A673 (cell line): ENCODE results near the gene RAB41.

Experiments
- EZH2 ChIP-seq: fragments of 200-600 bp; sonication (generic); IDR thresholded peaks from 2 replicates; pipeline ENCODE4 v1.6.1; 2017; ENCODE audit warnings: borderline replicate concordance, low read depth, mild to moderate bottlenecking, mixed read lengths, antibody characterized with exemption, low read length; ENCODE audit not compliant: poor library complexity, severe bottlenecking
- TF ChIP-seq, protein P1 (sequence below): fragments of 300-800, 200-600 bp; sonication (generic); conservative IDR thresholded peaks from 2 replicates; pipeline ENCODE4 v1.5.1; 2017; ENCODE audit warnings: low read depth, mild to moderate bottlenecking, antibody characterized with exemption, low read length, moderate library complexity, mixed read lengths

DNA sequence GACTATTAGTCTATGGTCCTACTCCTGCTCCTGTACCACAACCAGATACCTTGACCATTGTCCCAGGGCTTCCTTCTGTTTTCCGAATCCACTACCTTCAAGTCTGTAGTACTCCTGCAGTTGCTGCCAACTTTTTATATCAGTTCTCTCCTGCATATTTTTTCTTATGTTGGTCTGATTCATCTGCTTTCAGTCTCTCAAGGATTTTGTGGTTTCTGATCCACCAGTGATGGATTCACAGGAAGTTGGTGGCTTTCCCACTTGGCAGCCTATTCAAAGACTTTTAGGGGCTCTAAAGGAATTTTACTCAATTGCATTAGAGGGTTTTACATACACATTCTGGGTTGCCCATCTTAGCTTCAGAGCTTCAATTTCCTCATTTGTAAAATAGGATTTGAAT lies 31.5 kb downstream of the RAB41 start:
- TF ChIP-seq, protein P1, sequence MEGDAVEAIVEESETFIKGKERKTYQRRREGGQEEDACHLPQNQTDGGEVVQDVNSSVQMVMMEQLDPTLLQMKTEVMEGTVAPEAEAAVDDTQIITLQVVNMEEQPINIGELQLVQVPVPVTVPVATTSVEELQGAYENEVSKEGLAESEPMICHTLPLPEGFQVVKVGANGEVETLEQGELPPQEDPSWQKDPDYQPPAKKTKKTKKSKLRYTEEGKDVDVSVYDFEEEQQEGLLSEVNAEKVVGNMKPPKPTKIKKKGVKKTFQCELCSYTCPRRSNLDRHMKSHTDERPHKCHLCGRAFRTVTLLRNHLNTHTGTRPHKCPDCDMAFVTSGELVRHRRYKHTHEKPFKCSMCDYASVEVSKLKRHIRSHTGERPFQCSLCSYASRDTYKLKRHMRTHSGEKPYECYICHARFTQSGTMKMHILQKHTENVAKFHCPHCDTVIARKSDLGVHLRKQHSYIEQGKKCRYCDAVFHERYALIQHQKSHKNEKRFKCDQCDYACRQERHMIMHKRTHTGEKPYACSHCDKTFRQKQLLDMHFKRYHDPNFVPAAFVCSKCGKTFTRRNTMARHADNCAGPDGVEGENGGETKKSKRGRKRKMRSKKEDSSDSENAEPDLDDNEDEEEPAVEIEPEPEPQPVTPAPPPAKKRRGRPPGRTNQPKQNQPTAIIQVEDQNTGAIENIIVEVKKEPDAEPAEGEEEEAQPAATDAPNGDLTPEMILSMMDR, result no peak
- TF ChIP-seq EZH2, result no peak
